ENCODE measurements around the gene TPSG1.

Gene TPSG1

DNA sequence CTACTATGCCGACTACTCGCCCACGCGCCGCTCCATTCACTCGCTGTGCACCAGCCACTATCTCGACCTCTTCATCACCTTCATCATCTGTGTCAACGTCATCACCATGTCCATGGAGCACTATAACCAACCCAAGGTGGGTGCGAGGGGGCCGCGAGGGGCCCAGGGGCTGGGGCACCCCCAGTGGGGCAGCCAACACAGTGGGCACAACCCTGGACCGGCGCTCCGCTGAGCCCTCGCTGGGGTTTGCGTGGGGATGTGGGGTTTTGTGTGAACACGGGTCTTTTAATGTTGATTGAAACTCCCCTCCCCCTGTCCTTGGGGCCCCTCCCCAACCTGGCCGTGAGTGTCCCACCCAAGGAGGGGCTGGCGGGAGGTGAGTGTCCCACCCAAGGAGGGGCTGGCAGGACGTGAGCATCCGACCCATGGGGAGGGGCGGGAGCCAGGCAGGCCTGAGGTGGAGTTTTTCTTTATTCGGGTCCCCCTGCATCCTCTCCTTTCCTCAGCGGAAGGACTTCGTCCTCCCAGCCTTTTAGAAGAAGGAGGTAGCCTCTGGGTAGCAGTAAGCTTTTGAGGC lies 11.2 kb downstream of the TPSG1 start:
- no peak for DNase-seq (ENCODE audit: low read depth in 1 of 2, low spot score in 1 of 2)
- H3K27me3 ChIP-seq (ENCODE audit: insufficient read depth, poor library complexity, severe bottlenecking), result no peaks in the 10 kb centered on the region

DNA sequence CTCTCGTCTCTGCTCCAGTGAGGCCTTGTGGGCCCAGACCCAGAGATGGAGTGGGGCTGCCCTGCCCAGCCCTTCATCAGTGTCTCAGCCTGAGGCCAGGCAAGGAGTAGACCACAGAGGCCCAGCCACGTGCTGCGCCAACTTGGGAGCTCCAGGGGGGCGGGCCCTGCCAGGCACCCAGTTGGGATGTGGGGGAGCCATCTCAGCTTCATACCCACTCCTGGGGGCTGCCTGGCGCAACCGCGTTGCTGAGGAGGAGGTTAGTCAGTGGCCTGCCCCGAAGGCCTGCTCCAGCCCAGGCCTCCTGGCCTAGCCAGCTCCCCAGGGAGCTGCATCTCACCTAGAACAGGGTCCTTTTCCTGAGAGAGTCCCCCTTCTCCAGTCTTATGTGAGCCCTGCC lies 11.8 kb downstream of the TPSG1 start:
- Histone ChIP-seq H3K27ac (replicated peaks) (no peak overlapping the region), H3K27me3 (ENCODE audit: insufficient read depth, poor library complexity, severe bottlenecking) (no peaks in the 10 kb centered on the region), H3K4me3 (replicated peaks; ENCODE audit: insufficient read depth, low read length) (no peak overlapping the region)
- TF ChIP-seq, protein P1, sequence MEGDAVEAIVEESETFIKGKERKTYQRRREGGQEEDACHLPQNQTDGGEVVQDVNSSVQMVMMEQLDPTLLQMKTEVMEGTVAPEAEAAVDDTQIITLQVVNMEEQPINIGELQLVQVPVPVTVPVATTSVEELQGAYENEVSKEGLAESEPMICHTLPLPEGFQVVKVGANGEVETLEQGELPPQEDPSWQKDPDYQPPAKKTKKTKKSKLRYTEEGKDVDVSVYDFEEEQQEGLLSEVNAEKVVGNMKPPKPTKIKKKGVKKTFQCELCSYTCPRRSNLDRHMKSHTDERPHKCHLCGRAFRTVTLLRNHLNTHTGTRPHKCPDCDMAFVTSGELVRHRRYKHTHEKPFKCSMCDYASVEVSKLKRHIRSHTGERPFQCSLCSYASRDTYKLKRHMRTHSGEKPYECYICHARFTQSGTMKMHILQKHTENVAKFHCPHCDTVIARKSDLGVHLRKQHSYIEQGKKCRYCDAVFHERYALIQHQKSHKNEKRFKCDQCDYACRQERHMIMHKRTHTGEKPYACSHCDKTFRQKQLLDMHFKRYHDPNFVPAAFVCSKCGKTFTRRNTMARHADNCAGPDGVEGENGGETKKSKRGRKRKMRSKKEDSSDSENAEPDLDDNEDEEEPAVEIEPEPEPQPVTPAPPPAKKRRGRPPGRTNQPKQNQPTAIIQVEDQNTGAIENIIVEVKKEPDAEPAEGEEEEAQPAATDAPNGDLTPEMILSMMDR (IDR thresholded peaks at IDR 0.05; ENCODE audit: insufficient read depth, low read length), result no peak
- TF ChIP-seq REST (IDR thresholded peaks at IDR 0.05; ENCODE audit: insufficient replicate concordance, low read depth), result no peak
- no peak for DNase-seq (ENCODE audit: low read depth in 1 of 2, low spot score in 1 of 2)

More for the DNA sequence above, 11.2 kb downstream of the TPSG1 start:
- no peak for TF ChIP-seq REST (IDR thresholded peaks at IDR 0.05; ENCODE audit: insufficient replicate concordance, low read depth)
- TF ChIP-seq SPI1 (IDR thresholded peaks at IDR 0.05; ENCODE audit: borderline replicate concordance, low read depth), result no peak
- TF ChIP-seq, protein P1 (IDR thresholded peaks at IDR 0.05; ENCODE audit: insufficient read depth, low read length), result no peak
- TF ChIP-seq GABPA (IDR thresholded peaks at IDR 0.05; ENCODE audit: low read depth), result no peak
- TF ChIP-seq POLR2AphosphoS5 (IDR thresholded peaks at IDR 0.05; ENCODE audit: low read depth), result no peak
- Histone ChIP-seq H3K27ac (replicated peaks) (no peak overlapping the region), H3K4me3 (replicated peaks; ENCODE audit: insufficient read depth, low read length) (no peak overlapping the region)

DNA sequence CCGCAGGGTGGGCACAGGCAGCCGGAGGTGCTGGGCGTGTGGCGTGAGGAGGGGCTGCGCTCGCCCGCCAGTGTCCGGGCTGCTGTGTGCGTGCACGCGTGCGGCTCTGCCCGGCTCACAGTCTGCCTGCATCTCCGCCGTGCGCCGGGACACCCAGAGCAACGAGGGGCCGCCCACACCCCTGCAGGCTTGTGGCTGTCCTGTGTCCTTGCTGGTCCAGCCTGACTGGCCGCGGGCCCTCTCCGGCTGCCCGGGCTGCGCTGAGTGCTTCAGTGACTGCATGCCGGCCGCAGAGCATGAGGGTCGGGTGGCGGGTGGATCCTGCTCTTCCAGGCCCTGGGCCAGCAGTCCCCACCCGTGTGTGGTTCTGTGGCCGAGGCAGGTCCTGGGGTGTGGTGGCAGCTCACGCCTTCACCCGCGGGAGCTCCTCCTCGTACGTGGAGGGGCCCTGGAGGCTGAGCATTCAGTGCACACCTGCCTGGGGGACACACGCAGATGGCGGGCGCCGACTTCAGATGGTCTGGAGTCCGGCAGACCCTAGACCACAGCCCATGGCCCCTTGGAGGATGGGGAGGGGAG lies 12.4 kb downstream of the TPSG1 start:
- Histone ChIP-seq H3K27ac (replicated peaks) (no peak overlapping the region), H3K27me3 (ENCODE audit: insufficient read depth, poor library complexity, severe bottlenecking) (no peaks in the 10 kb centered on the region), H3K4me3 (replicated peaks; ENCODE audit: insufficient read depth, low read length) (no peak overlapping the region)
- no peak for TF ChIP-seq REST (IDR thresholded peaks at IDR 0.05; ENCODE audit: insufficient replicate concordance, low read depth)
- TF ChIP-seq GABPA (IDR thresholded peaks at IDR 0.05; ENCODE audit: low read depth), result no peak
- no peak for DNase-seq (ENCODE audit: low read depth in 1 of 2, low spot score in 1 of 2)

Data from HL-60 (cell line).